Spleen (tissue), 11 donors: ENCODE data around the gene SNX32. TPM values are rescaled to one million over a fixed set of nuclear protein-coding genes. Genes with fewer than 3 reads are reported as not detected.

Experiments used
- DNase-seq: peaks from one replicate; pipeline ENCODE4 v3.0.0-alpha.2; 2020
- H3K27ac ChIP-seq, 8 donors: fragments of 200-600 bp; sonication (generic) in 7 of 8; 1 replicate in 4 of 8; 2 replicates in 4 of 8; pipeline versions ENCODE4 v1.5.0 to v1.8.0; 2016 to 2021; ENCODE audit warnings: inconsistent platforms in 4 of 8, mild to moderate bottlenecking in 4 of 8, moderate library complexity in 1 of 8
- H3K27me3 ChIP-seq, 7 donors: fragments of 200-600 bp; sonication (generic) in 6 of 7; replicated peaks in 1 of 7; 1 replicate in 4 of 7; 2 replicates in 3 of 7; pipeline versions ENCODE4 v1.5.0 to v1.8.0; 2016 to 2021; ENCODE audit warnings: inconsistent platforms in 3 of 7, mild to moderate bottlenecking in 1 of 7
- H3K36me3 ChIP-seq, 6 donors: fragments of 200-600 bp; sonication (generic) in 5 of 6; 1 replicate in 4 of 6; 2 replicates in 2 of 6; pipeline versions ENCODE4 v1.5.0 to v1.8.0; 2016 to 2021; ENCODE audit warnings: inconsistent platforms in 2 of 6
- H3K4me1 ChIP-seq, 6 donors: fragments of 200-600 bp; sonication (generic) in 5 of 6; 1 replicate in 3 of 6; 2 replicates in 3 of 6; pipeline versions ENCODE4 v1.5.0 to v1.8.0; 2016 to 2021; ENCODE audit warnings: inconsistent platforms in 3 of 6
- H3K4me3 ChIP-seq, 8 donors: fragments of 200-600 bp; sonication (generic) in 7 of 8; 1 replicate in 4 of 8; 2 replicates in 4 of 8; pipeline versions ENCODE4 v1.5.0 to v1.8.0; 2016 to 2021; ENCODE audit warnings: inconsistent platforms in 4 of 8, mild to moderate bottlenecking in 4 of 8, moderate library complexity in 2 of 8
- H3K9me3 ChIP-seq, 8 donors: fragments of 200-600 bp; sonication (generic) in 7 of 8; 1 replicate in 4 of 8; 2 replicates in 4 of 8; pipeline versions ENCODE4 v1.5.0 to v1.8.0; 2016 to 2021; ENCODE audit warnings: inconsistent platforms in 4 of 8
- POLR2A ChIP-seq, 3 donors: fragments of 450-650 bp; IDR thresholded peaks; one replicate each; pipeline ENCODE4 v1.5.1; 2017; ENCODE audit warnings: antibody characterized with exemption in 3 of 3, mild to moderate bottlenecking in 1 of 3
- POLR2AphosphoS5 ChIP-seq, 3 donors: sonication (generic); formaldehyde crosslinking; IDR thresholded peaks; one replicate each; pipeline ENCODE4 v1.5.1; 2017; ENCODE audit warnings: antibody characterized with exemption in 3 of 3
- WGBS, 5 donors: extraction: QIAGEN DNeasy Blood & Tissue Kit in 3 of 5; methylation state at CpG; one replicate each; pipeline versions ENCODE4 v1.1.5 to v1.1.7; 2013 to 2018; 5-methylcytosine and 5-hydroxymethylcytosine counted together
- intact Hi-C: fragments of 100-400 bp; cut with DNase I; formaldehyde crosslinking; loops from one replicate; pipeline ENCODE4 v1.15.0; 2023; ENCODE audit warnings: low total_unique reads
- polyA plus RNA-seq, 3 donors: library from polyadenylated mRNA; stranded (reverse); fragments of 200-250 nt; gene quantifications; one replicate each; pipeline ENCODE4 v1.2.1, GENCODE V29; 2013
- total RNA-seq, 7 donors: library from RNA; depleted of rRNA in 3 of 7; stranded (reverse); fragments of >200 nt in 3 of 7; fragmentation: NEBNext Ultra II Directional in 4 of 7; extraction: Animal tissue kit (Norgen Biotek cat#: 25700) in 4 of 7; gene quantifications; one replicate each; pipeline versions ENCODE4 v1.1.0 to v1.2.1, GENCODE V29; 2016 to 2021
- TF ChIP-seq, protein P1 (sequence below), 11 experiments: fragments of 200-600 bp in 7 of 11; fragments of 450-650 bp in 4 of 11; sonication (generic) in 4 of 11; IDR thresholded peaks in 8 of 11; conservative IDR thresholded peaks in 3 of 11; 1 replicate in 7 of 11; 2 replicates in 4 of 11; pipeline versions ENCODE4 v1.4.0 to v1.8.0; 2016 to 2021; ENCODE audit warnings: antibody characterized with exemption in 11 of 11, inconsistent platforms in 4 of 11, mild to moderate bottlenecking in 1 of 11
- donor health status: healthy with polysubstance abuse.
- donor health status: DM: no; HTN: no; CAD: no; lungs with moderate emphysema.
- donor health status: DM: no; HTN: no; CAD: no.
- donor health status: Bipolar disorder and iron deficiency.
- donor health status: healthy.
- donor health status: DM: no; HTN: no; CAD: no.
- donor health status: DM: yes; HTN: yes; CAD: no.

SNX32 gene
- total and polyA plus RNA-seq, 10 donors: 0.22 to 1.5 (median 0.83) TPM; not detected in 2

DNA sequence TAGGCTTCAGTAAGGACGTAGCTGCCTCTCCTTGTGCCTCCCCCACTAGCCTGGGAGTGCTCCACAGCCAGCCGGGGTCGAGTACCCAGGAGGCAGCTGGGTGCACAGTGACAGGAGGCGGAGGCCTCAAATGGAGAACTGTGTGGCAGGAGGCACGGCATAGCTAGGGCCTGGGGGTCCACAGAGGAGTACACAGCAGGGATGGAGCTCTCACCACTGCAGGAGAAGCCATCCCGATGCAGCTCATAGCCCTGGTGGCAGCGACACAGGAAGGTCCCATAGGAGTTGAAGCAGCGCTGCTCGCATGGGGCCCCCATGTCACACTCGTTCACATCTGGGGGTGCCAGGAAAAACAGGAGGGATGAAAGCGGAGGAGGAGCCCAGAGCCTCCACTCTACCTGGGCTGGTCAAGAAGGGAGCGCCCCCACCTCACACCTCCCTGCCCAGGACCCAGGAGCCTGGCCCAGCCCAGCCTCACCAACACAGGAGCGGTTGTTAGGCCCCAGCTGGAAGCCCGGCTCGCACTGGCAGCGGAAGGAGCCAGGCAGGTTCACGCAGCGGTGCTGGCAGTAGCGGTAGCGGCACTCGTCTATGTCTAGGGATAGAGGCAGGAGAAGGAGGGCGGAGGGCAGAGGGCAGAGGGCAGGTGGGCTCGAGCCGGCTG lies 36.0 kb downstream of the SNX32 start:
- peaks cover 0 to 37% (median 26%) of the 10 kb centered on the region in 6 donors for H3K36me3 ChIP-seq
- WGBS, 5 donors: 77 to 85% (median 79%) methylated on average over 19 to 24 of the region's 24 CpGs
- TF ChIP-seq POLR2AphosphoS5 (IDR thresholded peaks at IDR 0.05) (peak; percentile 53 to 72 (median 56)), POLR2A (IDR thresholded peaks at IDR 0.05) (no peak)
- TF ChIP-seq, protein P1, sequence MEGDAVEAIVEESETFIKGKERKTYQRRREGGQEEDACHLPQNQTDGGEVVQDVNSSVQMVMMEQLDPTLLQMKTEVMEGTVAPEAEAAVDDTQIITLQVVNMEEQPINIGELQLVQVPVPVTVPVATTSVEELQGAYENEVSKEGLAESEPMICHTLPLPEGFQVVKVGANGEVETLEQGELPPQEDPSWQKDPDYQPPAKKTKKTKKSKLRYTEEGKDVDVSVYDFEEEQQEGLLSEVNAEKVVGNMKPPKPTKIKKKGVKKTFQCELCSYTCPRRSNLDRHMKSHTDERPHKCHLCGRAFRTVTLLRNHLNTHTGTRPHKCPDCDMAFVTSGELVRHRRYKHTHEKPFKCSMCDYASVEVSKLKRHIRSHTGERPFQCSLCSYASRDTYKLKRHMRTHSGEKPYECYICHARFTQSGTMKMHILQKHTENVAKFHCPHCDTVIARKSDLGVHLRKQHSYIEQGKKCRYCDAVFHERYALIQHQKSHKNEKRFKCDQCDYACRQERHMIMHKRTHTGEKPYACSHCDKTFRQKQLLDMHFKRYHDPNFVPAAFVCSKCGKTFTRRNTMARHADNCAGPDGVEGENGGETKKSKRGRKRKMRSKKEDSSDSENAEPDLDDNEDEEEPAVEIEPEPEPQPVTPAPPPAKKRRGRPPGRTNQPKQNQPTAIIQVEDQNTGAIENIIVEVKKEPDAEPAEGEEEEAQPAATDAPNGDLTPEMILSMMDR (IDR thresholded peaks at IDR 0.05 in 8 of 11, conservative IDR thresholded peaks at IDR 0.05 in 3 of 11): no peak
- H3K9me3 ChIP-seq: no peaks in the 10 kb centered on the region
- intact Hi-C loops: no loop called here
- peak; percentile 69 for DNase-seq
- H3K27me3 ChIP-seq: peaks cover 0 to 11% (median 0%) of the 10 kb centered on the region in 7 donors
- H3K27ac ChIP-seq: peak overlapping the region in 5 of 8 donors; percentile 82 to 91 (median 85)
- H3K4me1 ChIP-seq: peaks cover 16 to 78% (median 48%) of the 10 kb centered on the region in 6 donors
- H3K4me3 ChIP-seq: no peak overlapping the region

DNA sequence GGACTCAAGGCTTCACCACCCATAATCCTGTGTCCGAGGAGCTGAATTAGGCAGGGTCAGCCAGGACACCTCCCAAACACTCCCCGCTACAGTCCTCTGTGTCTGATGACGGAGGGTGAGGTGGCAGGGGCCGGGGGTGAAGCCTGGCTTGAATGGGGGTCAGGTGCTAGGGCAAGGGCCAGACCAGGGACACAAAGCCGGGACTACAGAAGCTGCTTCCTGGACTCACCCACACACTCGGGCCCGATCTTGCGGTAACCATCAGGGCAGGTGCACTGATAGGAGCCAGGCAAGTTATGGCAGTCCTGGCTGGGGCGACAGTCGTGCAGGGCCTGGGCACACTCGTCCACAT lies 36.5 kb downstream of the SNX32 start:
- no peaks in the 10 kb centered on the region for H3K9me3 ChIP-seq
- H3K36me3 ChIP-seq: peaks cover 0 to 32% (median 21%) of the 10 kb centered on the region in 6 donors
- DNase-seq: peak; percentile 80
- TF ChIP-seq POLR2AphosphoS5 (IDR thresholded peaks at IDR 0.05) (peak in 1 of 3 donors; percentile 24), POLR2A (IDR thresholded peaks at IDR 0.05) (no peak)
- TF ChIP-seq, protein P1 (IDR thresholded peaks at IDR 0.05 in 8 of 11, conservative IDR thresholded peaks at IDR 0.05 in 3 of 11): no peak
- H3K27me3 ChIP-seq: peaks cover 0 to 11% (median 0%) of the 10 kb centered on the region in 7 donors
- WGBS, 5 donors: 40 to 54% (median 52%) methylated on average over 8 to 11 of the region's 11 CpGs
- no peak overlapping the region for H3K4me3 ChIP-seq
- peak overlapping the region in 6 of 8 donors; percentile 81 to 91 (median 84) for H3K27ac ChIP-seq
- H3K4me1 ChIP-seq: peaks cover 16 to 78% (median 48%) of the 10 kb centered on the region in 6 donors
- intact Hi-C loops: no loop called here

DNA sequence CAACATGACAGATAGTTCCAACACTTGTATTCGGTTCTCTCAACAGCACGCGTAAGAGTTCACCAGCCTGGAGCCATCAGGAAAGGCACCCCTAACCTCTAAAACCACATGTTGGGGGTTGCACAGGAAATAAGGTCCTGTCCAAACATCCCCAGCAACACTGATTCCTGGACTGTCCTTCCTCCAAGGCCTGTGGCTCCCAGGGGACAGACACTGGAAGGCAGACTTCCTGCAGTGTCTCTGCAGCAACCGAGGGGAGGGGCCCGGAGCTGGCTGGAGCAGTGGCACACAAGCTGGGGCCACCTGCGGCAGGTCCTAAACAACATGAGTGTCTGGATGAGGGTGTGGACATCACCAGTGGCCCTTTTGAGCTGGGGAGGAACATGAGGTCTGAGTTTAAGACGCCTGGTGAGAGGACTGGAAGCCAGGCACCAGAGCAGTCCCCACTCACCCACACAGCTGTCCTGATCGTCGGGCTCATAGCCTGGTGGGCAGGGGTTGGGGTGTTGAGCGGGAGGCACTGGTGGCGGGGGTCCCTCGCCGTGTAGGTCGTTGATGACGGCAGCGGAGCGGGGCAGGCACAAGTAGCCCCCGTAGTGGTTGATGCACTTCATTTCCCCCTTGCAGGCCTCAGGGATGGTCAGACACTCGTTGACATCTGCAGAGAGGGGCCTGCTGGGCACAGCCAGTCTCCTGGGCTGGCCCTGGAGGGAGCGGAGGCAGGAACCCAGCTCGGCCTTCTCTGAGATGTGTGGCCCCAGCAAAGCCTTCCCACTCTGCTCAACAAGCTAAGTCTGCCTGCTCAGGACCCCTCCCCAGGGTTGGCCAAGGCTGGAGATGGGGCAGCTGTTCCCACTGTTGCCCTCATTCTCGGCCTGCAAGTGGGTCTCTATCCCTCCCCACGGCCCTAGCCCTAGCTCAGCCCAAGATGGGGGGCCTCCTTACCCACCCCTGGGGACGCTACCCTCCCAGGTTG lies 37.2 kb downstream of the SNX32 start:
- H3K27me3 ChIP-seq: peaks cover 0 to 11% (median 0%) of the 10 kb centered on the region in 7 donors
- WGBS, 5 donors: 46 to 58% (median 48%) methylated on average over 15 to 24 of the region's 24 CpGs
- peaks cover 0 to 25% (median 14%) of the 10 kb centered on the region in 6 donors for H3K36me3 ChIP-seq
- H3K4me1 ChIP-seq: peaks cover 16 to 78% (median 48%) of the 10 kb centered on the region in 6 donors
- H3K4me3 ChIP-seq: peak overlapping the region in 1 of 8 donors; percentile 77
- TF ChIP-seq POLR2A (IDR thresholded peaks at IDR 0.05): no peak
- TF ChIP-seq POLR2AphosphoS5 (IDR thresholded peaks at IDR 0.05): peak; percentile 53 to 68 (median 65)
- TF ChIP-seq, protein P1 (IDR thresholded peaks at IDR 0.05 in 8 of 11, conservative IDR thresholded peaks at IDR 0.05 in 3 of 11): no peak
- intact Hi-C loops: no loop called here
- no peaks in the 10 kb centered on the region for H3K9me3 ChIP-seq
- peak; percentile 86 for DNase-seq
- H3K27ac ChIP-seq: peak overlapping the region in 7 of 8 donors; percentile 81 to 91 (median 83)
